ENCODE data around the gene CTXND1. TPM values are rescaled to one million over a fixed set of nuclear protein-coding genes. Genes with fewer than 3 reads are reported as not detected.

CTXND1 gene
- total and polyA plus RNA-seq, 7 donors: 0.01 to 0.07 (median 0.04) TPM; not detected in 3

GRCh38 chr15:80185152-80185551 is 66.9 kb downstream of the CTXND1 start:
- TF ChIP-seq, protein P1, sequence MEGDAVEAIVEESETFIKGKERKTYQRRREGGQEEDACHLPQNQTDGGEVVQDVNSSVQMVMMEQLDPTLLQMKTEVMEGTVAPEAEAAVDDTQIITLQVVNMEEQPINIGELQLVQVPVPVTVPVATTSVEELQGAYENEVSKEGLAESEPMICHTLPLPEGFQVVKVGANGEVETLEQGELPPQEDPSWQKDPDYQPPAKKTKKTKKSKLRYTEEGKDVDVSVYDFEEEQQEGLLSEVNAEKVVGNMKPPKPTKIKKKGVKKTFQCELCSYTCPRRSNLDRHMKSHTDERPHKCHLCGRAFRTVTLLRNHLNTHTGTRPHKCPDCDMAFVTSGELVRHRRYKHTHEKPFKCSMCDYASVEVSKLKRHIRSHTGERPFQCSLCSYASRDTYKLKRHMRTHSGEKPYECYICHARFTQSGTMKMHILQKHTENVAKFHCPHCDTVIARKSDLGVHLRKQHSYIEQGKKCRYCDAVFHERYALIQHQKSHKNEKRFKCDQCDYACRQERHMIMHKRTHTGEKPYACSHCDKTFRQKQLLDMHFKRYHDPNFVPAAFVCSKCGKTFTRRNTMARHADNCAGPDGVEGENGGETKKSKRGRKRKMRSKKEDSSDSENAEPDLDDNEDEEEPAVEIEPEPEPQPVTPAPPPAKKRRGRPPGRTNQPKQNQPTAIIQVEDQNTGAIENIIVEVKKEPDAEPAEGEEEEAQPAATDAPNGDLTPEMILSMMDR (IDR thresholded peaks at IDR 0.05): no peak
- Histone ChIP-seq H3K27ac (no peak overlapping the region), H3K4me3 (no peak overlapping the region), H3K27me3 (ENCODE audit: insufficient read depth in 3 of 3, low read length in 2 of 3) (no peaks in the 10 kb centered on the region), H3K4me1 (peaks cover 21% of the 10 kb centered on the region), H3K36me3 (ENCODE audit: insufficient read depth in 1 of 2, low read depth in 1 of 2) (peaks cover 0 to 42% of the 10 kb centered on the region in 2 donors), H3K9me3 (no peaks in the 10 kb centered on the region)
- 97 to 100% (median 98%) methylated on average over 2 of the region's 2 CpGs for WGBS, 3 donors
- intact Hi-C loops (cut with DNase I): no loop called here
- DNase-seq: no peak
- ATAC-seq: no peak

- Histone ChIP-seq H3K27me3 (ENCODE audit: insufficient read depth in 3 of 3, low read length in 2 of 3) (no peaks in the 10 kb centered on the region), H3K4me3 (no peak overlapping the region), H3K4me1 (peaks cover 22% of the 10 kb centered on the region), H3K9me3 (no peaks in the 10 kb centered on the region), H3K36me3 (ENCODE audit: insufficient read depth in 1 of 2, low read depth in 1 of 2) (peaks cover 0 to 47% of the 10 kb centered on the region in 2 donors), H3K27ac (no peak overlapping the region)
- DNase-seq (no peak), ATAC-seq (no peak)
- TF ChIP-seq, protein P1 (IDR thresholded peaks at IDR 0.05): no peak
- intact Hi-C loops (cut with DNase I): no loop called here
- WGBS, 3 donors: 90 to 96% (median 95%) methylated on average over 7 of the region's 7 CpGs
These were observed 67.5 kb downstream of the CTXND1 start for GRCh38 chr15:80184554-80184953.

DNA sequence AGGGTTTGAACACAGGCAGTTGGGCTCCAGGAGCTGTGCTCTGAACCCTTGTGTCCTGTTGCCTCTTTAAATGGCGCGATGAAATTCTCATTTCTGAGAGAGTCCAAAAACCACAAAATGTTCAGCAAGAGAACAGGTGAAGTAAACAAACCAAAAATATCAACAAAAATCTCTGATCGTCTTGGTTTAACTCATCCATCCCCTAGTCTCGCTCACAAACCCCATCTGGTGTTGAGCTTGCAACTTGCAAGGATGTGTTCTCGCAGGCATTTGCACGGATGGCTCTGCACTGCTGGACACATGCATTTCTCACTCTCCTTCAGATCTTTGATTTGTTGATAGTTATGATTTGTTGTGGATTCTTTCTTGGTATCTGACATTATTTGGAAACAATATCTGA is 68.1 kb downstream of the CTXND1 start:
- peaks cover 0 to 47% of the 10 kb centered on the region in 2 donors for H3K36me3 ChIP-seq (ENCODE audit: insufficient read depth in 1 of 2, low read depth in 1 of 2)
- WGBS, 3 donors: 73 to 85% (median 76%) methylated on average over 6 of the region's 6 CpGs
- ATAC-seq: no peak

GRCh38 chr15:80183306-80183705 is 68.7 kb downstream of the CTXND1 start:
- ATAC-seq: peak in 2 of 4 donors; percentile 29 to 31
- TF ChIP-seq, protein P1 (IDR thresholded peaks at IDR 0.05): no peak
- H3K36me3 ChIP-seq (ENCODE audit: insufficient read depth in 1 of 2, low read depth in 1 of 2): peaks cover 0 to 49% of the 10 kb centered on the region in 2 donors
- peak overlapping the region; percentile 62 for H3K27ac ChIP-seq
- peaks cover 30% of the 10 kb centered on the region for H3K4me1 ChIP-seq
- no peak for DNase-seq
- H3K27me3 ChIP-seq (ENCODE audit: insufficient read depth in 3 of 3, low read length in 2 of 3): no peaks in the 10 kb centered on the region
- H3K4me3 ChIP-seq: no peak overlapping the region
- intact Hi-C loops (cut with DNase I): no loop called here
- no peaks in the 10 kb centered on the region for H3K9me3 ChIP-seq
- WGBS, 3 donors: 58 to 78% (median 60%) methylated on average over 10 of the region's 10 CpGs

More for the DNA sequence above, 68.1 kb downstream of the CTXND1 start:
- no peak for DNase-seq
- Histone ChIP-seq H3K9me3 (no peaks in the 10 kb centered on the region), H3K4me3 (no peak overlapping the region), H3K27ac (no peak overlapping the region), H3K4me1 (peaks cover 28% of the 10 kb centered on the region), H3K27me3 (ENCODE audit: insufficient read depth in 3 of 3, low read length in 2 of 3) (no peaks in the 10 kb centered on the region)
- intact Hi-C loops (cut with DNase I): no loop called here
- TF ChIP-seq, protein P1 (IDR thresholded peaks at IDR 0.05): peak; percentile 12

Data from psoas muscle (tissue), 8 donors.